SK-N-SH (cell line): ENCODE results near the gene HMGXB3. TPM values are rescaled to one million over a fixed set of nuclear protein-coding genes. Genes with fewer than 3 reads are reported as not detected.

ENCODE experiments used
- CTCF ChIA-PET: fragments of 300-600, 350-600 bp; formaldehyde crosslinking; extraction: SDS; loops from one replicate; lab custom pipeline; 2021; lab: Yijun Ruan, JAX
- POLR2A ChIA-PET: fragments of 350-600 bp; sonication (Branson Sonifier 250); formaldehyde crosslinking; extraction: SDS; loops from one replicate; lab custom pipeline; 2020; ENCODE audit warnings: antibody characterized with exemption, inconsistent platforms; lab: Yijun Ruan, JAX
- DNase-seq: peaks from one replicate; pipeline ENCODE4 v3.0.0; 2012
- H2AFZ ChIP-seq: fragments of 200-600 bp; sonication (generic); 2 replicates; pipeline ENCODE4 v1.8.1; 2016; ENCODE audit warnings: antibody characterized with exemption, mild to moderate bottlenecking, low read depth
- H3F3A ChIP-seq: fragments of 200-600 bp; sonication (generic); replicated peaks from 2 replicates; pipeline ENCODE3; 2016; ENCODE audit warnings: antibody characterized with exemption, mild to moderate bottlenecking; ENCODE audit not compliant: insufficient read depth
- H3K27ac ChIP-seq, 2 experiments: fragments of 200-500 bp in 1 of 2; fragments of 200-600 bp in 1 of 2; sonication (Bioruptor generic) in 1 of 2; sonication (generic), shearing (Covaris generic) in 1 of 2; 2 replicates each; pipeline versions ENCODE4 v1.5.1 to v1.6.1; 2014 to 2016; ENCODE audit warnings: low read depth in 2 of 2, inconsistent platforms in 1 of 2, low read length in 1 of 2, mild to moderate bottlenecking in 1 of 2, mixed read lengths in 1 of 2
- H3K27me3 ChIP-seq: fragments of 200-600 bp; sonication (generic), shearing (Covaris generic); 2 replicates; pipeline ENCODE4 v1.6.1; 2016; ENCODE audit warnings: mixed run types; ENCODE audit not compliant: insufficient read depth
- H3K36me3 ChIP-seq, 2 experiments: fragments of 200-500 bp in 1 of 2; fragments of 200-600 bp in 1 of 2; sonication (Bioruptor generic) in 1 of 2; sonication (generic) in 1 of 2; replicated peaks in 1 of 2; 2 replicates each; pipeline versions ENCODE3 to v1.5.1; 2014 to 2016; ENCODE audit warnings: low read length in 1 of 2, mild to moderate bottlenecking in 1 of 2; ENCODE audit not compliant: insufficient read depth in 2 of 2, control insufficient read depth in 1 of 2
- H3K4me1 ChIP-seq, 2 experiments: fragments of 200-500 bp in 1 of 2; fragments of 200-600 bp in 1 of 2; sonication (Bioruptor generic) in 1 of 2; sonication (generic), shearing (Covaris generic) in 1 of 2; 2 replicates each; pipeline versions ENCODE4 v1.5.1 to v1.6.1; 2014 to 2016; ENCODE audit warnings: low read depth in 1 of 2, low read length in 1 of 2, mixed run types in 1 of 2; ENCODE audit not compliant: insufficient read depth in 2 of 2, control insufficient read depth in 1 of 2
- H3K4me2 ChIP-seq: fragments of 200-600 bp; sonication (generic), shearing (Covaris generic); 2 replicates; pipeline ENCODE4 v1.6.1; 2017; ENCODE audit warnings: mixed run types
- H3K4me3 ChIP-seq, 2 experiments: fragments of 200-500 bp in 1 of 2; fragments of 200-600 bp in 1 of 2; sonication (Bioruptor generic) in 1 of 2; sonication (generic), shearing (Covaris generic) in 1 of 2; 2 replicates each; pipeline versions ENCODE4 v1.5.1 to v1.8.1; 2014 to 2016; ENCODE audit warnings: low read depth in 2 of 2, inconsistent platforms in 1 of 2, low read length in 1 of 2, mild to moderate bottlenecking in 1 of 2, mixed read lengths in 1 of 2, moderate library complexity in 1 of 2
- H3K79me2 ChIP-seq: fragments of 200-600 bp; sonication (generic); 2 replicates; pipeline ENCODE4 v1.8.1; 2017; ENCODE audit warnings: mild to moderate bottlenecking; ENCODE audit not compliant: insufficient read depth
- H3K9ac ChIP-seq: fragments of 200-600 bp; sonication (generic); 2 replicates; pipeline ENCODE4 v1.6.1; 2017; ENCODE audit warnings: mixed run types
- H3K9me2 ChIP-seq: fragments of 200-600 bp; sonication (generic); 2 replicates; pipeline ENCODE4 v1.6.1; 2017; ENCODE audit warnings: mixed run types
- H3K9me3 ChIP-seq: fragments of 200-600 bp; sonication (generic); 2 replicates; pipeline ENCODE4 v1.6.1; 2017; ENCODE audit warnings: mixed run types, mild to moderate bottlenecking, moderate library complexity
- H4K20me1 ChIP-seq: fragments of 200-600 bp; sonication (generic); 2 replicates; pipeline ENCODE4 v1.6.1; 2017; ENCODE audit warnings: mild to moderate bottlenecking, mixed run types; ENCODE audit not compliant: insufficient read depth
- CHD2 ChIP-seq: fragments of 150-350 bp; IDR thresholded peaks from 2 replicates; pipeline ENCODE4 v1.6.1; 2018; ENCODE audit warnings: low read length; ENCODE audit not compliant: partially characterized antibody
- ELF1 ChIP-seq: IDR thresholded peaks from 2 replicates; pipeline ENCODE4 v1.4.0; 2012
- EP300 ChIP-seq, 2 experiments: IDR thresholded peaks; 2 replicates each; pipeline versions ENCODE4 v1.4.0 to v1.6.1; 2012; ENCODE audit warnings: borderline replicate concordance in 1 of 2, low read depth in 1 of 2, low read length in 1 of 2
- FOSL2 ChIP-seq: IDR thresholded peaks from 2 replicates; pipeline ENCODE4 v1.4.0; 2012; ENCODE audit warnings: low read depth, mild to moderate bottlenecking, moderate library complexity, borderline replicate concordance
- FOXJ3 ChIP-seq: sonication (generic); formaldehyde crosslinking; IDR thresholded peaks from 2 replicates; pipeline ENCODE4 v1.5.1; 2020; ENCODE audit warnings: mild to moderate bottlenecking, missing genetic modification reagents
- FOXM1 ChIP-seq: IDR thresholded peaks from 2 replicates; pipeline ENCODE4 v1.4.0; 2012; ENCODE audit warnings: low read depth, mild to moderate bottlenecking
- GATA2 ChIP-seq: sonication (generic); formaldehyde crosslinking; IDR thresholded peaks from 2 replicates; pipeline ENCODE4 v1.5.0; 2020; ENCODE audit warnings: mild to moderate bottlenecking, missing genetic modification reagents
- IRF3 ChIP-seq: fragments of 150-350 bp; IDR thresholded peaks from 2 replicates; pipeline ENCODE4 v1.6.1; 2016; ENCODE audit warnings: mild to moderate bottlenecking, low read depth, low read length
- MAX ChIP-seq: IDR thresholded peaks from 2 replicates; pipeline ENCODE4 v1.4.0; 2012; ENCODE audit warnings: low read depth
- MEF2A ChIP-seq: IDR thresholded peaks from 2 replicates; pipeline ENCODE4 v1.4.0; 2012; ENCODE audit warnings: low read depth, borderline replicate concordance
- MXI1 ChIP-seq: IDR thresholded peaks from 2 replicates; pipeline ENCODE4 v1.6.1; 2012; ENCODE audit warnings: mild to moderate bottlenecking, low read depth, low read length, improper control_type of control experiment
- NFIC ChIP-seq: IDR thresholded peaks from 2 replicates; pipeline ENCODE4 v1.4.0; 2012; ENCODE audit warnings: borderline replicate concordance
- NRF1 ChIP-seq: IDR thresholded peaks from 2 replicates; pipeline ENCODE4 v1.6.1; 2012; ENCODE audit warnings: low read depth, mild to moderate bottlenecking, low read length
- RCOR1 ChIP-seq: fragments of 150-350 bp; IDR thresholded peaks from 2 replicates; pipeline ENCODE4 v1.6.1; 2017; ENCODE audit warnings: antibody characterized with exemption, low read length
- RFX5 ChIP-seq: IDR thresholded peaks from 2 replicates; pipeline ENCODE4 v1.6.1; 2012; ENCODE audit warnings: mild to moderate bottlenecking, improper control_type of control experiment, low read length
- RXRA ChIP-seq: IDR thresholded peaks from 2 replicates; pipeline ENCODE4 v1.4.0; 2012; ENCODE audit warnings: low read depth, mild to moderate bottlenecking, borderline replicate concordance
- SIN3A ChIP-seq: IDR thresholded peaks from 2 replicates; pipeline ENCODE4 v1.6.1; 2012; ENCODE audit warnings: low read depth, mild to moderate bottlenecking, low read length, moderate library complexity, borderline replicate concordance
- SMC3 ChIP-seq: IDR thresholded peaks from 2 replicates; pipeline ENCODE4 v1.6.1; 2012; ENCODE audit warnings: low read depth, low read length, improper control_type of control experiment
- TAF1 ChIP-seq: IDR thresholded peaks from 2 replicates; pipeline ENCODE4 v1.6.1; 2012; ENCODE audit warnings: low read depth, mild to moderate bottlenecking, low read length, moderate library complexity, borderline replicate concordance
- TCF12 ChIP-seq: IDR thresholded peaks from 2 replicates; pipeline ENCODE4 v1.4.0; 2012
- TEAD4 ChIP-seq: IDR thresholded peaks from 2 replicates; pipeline ENCODE4 v1.4.0; 2012; ENCODE audit warnings: mild to moderate bottlenecking, borderline replicate concordance; ENCODE audit not compliant: insufficient read depth
- YY1 ChIP-seq: IDR thresholded peaks from 2 replicates; pipeline ENCODE4 v1.4.0; 2012; ENCODE audit warnings: low read depth, mild to moderate bottlenecking
- WGBS: methylation state at CpG from one replicate; pipeline ENCODE4 v1.1.6; 2017; ENCODE audit warnings: low lambda C conversion rate; 5-methylcytosine and 5-hydroxymethylcytosine counted together
- polyA plus RNA-seq, 3 experiments: library from polyadenylated mRNA; depleted of rRNA; stranded (reverse); fragments of >200 nt; gene quantifications; 2 replicates each; pipeline ENCODE4 v1.2.3, GENCODE V29; 2012
- TF ChIP-seq, protein P1 (sequence below): IDR thresholded peaks from 2 replicates; pipeline ENCODE4; 2012
- TF ChIP-seq, protein P2 (sequence below): IDR thresholded peaks from 2 replicates; pipeline ENCODE4 v1.4.0; 2012; ENCODE audit warnings: low read depth, borderline replicate concordance
- TF ChIP-seq, protein P3 (sequence below): fragments of 150-350 bp; IDR thresholded peaks from 2 replicates; pipeline ENCODE4 v1.6.1; 2017; ENCODE audit warnings: antibody characterized with exemption, low read length, low read depth, borderline replicate concordance

HMGXB3 gene
- polyA plus RNA-seq, 1 of the 3 experiments (the other 2 are of a cell fraction) = 28.8 TPM

- Histone ChIP-seq H2AFZ (no peak overlapping the region), H3K4me1 (peaks cover 2 to 14% of the 10 kb centered on the region in 2 experiments; a peak in 3 of 4 replicates), H3K79me2 (peaks cover 29% of the 10 kb centered on the region; the same call in 1 of the 2 replicates), H4K20me1 (no peaks in the 10 kb centered on the region), H3F3A (peaks cover 34% of the 10 kb centered on the region), H3K4me2 (peak overlapping the region; percentile 30), H3K9me3 (no peaks in the 10 kb centered on the region), H3K27me3 (no peaks in the 10 kb centered on the region), H3K9me2 (no peaks in the 10 kb centered on the region), H3K9ac (0 out of 2 replicates have a peak overlapping the region, but pooled peaks have one; percentile 24), H3K36me3 (peaks cover 84 to 89% of the 10 kb centered on the region in 2 experiments), H3K4me3 (no peak overlapping the region), H3K27ac (peak overlapping the region; percentile 82 to 85)
- CTCF ChIA-PET = interaction anchor here (0.6 to 1.1 kb wide), 3 partner anchors 9 to 46 kb away, joined by 3 read pairs; no protein-coding TSS in a partner anchor
- WGBS = 21% methylated on average over 5 of the region's 9 CpGs
- no peak for DNase-seq
- POLR2A ChIA-PET = no interaction called here
- TF ChIP-seq FOSL2 = peak; percentile 94
- peak; percentile 85; the same call in 1 of the 2 replicates for TF ChIP-seq SIN3A
- peak in 1 of 2 experiments; percentile 82; a peak in 2 of 4 replicates for TF ChIP-seq EP300 (IDR thresholded peaks at IDR 0.05; ENCODE audit: borderline replicate concordance in 1 of 2, low read depth in 1 of 2, low read length in 1 of 2)
- TF ChIP-seq IRF3 = no peak
- TF ChIP-seq RFX5 = no peak
- no peak for TF ChIP-seq FOXJ3 (CRISPR knock-in tag)
- no peak for TF ChIP-seq MEF2A
- peak; percentile 81 for TF ChIP-seq TEAD4
- no peak for TF ChIP-seq GATA2 (CRISPR knock-in tag)
- peak; percentile 36; the same call in 1 of the 2 replicates for TF ChIP-seq NRF1
- peak; percentile 96 for TF ChIP-seq TCF12
- TF ChIP-seq, protein P1, sequence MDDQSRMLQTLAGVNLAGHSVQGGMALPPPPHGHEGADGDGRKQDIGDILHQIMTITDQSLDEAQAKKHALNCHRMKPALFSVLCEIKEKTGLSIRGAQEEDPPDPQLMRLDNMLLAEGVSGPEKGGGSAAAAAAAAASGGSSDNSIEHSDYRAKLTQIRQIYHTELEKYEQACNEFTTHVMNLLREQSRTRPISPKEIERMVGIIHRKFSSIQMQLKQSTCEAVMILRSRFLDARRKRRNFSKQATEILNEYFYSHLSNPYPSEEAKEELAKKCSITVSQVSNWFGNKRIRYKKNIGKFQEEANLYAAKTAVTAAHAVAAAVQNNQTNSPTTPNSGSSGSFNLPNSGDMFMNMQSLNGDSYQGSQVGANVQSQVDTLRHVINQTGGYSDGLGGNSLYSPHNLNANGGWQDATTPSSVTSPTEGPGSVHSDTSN = peak; percentile 92
- TF ChIP-seq ELF1 = no peak
- TF ChIP-seq NFIC = peak; percentile 82
- TF ChIP-seq, protein P2, sequence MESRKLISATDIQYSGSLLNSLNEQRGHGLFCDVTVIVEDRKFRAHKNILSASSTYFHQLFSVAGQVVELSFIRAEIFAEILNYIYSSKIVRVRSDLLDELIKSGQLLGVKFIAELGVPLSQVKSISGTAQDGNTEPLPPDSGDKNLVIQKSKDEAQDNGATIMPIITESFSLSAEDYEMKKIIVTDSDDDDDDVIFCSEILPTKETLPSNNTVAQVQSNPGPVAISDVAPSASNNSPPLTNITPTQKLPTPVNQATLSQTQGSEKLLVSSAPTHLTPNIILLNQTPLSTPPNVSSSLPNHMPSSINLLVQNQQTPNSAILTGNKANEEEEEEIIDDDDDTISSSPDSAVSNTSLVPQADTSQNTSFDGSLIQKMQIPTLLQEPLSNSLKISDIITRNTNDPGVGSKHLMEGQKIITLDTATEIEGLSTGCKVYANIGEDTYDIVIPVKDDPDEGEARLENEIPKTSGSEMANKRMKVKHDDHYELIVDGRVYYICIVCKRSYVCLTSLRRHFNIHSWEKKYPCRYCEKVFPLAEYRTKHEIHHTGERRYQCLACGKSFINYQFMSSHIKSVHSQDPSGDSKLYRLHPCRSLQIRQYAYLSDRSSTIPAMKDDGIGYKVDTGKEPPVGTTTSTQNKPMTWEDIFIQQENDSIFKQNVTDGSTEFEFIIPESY = 0 out of 2 replicates have a peak, but pooled peaks have one; percentile 50
- TF ChIP-seq TAF1 = peak; percentile 45; the same call in 1 of the 2 replicates
- 0 out of 2 replicates have a peak, but pooled peaks have one; percentile 13 for TF ChIP-seq FOXM1
- peak; percentile 66; the same call in 1 of the 2 replicates for TF ChIP-seq RXRA
- TF ChIP-seq, protein P3, sequence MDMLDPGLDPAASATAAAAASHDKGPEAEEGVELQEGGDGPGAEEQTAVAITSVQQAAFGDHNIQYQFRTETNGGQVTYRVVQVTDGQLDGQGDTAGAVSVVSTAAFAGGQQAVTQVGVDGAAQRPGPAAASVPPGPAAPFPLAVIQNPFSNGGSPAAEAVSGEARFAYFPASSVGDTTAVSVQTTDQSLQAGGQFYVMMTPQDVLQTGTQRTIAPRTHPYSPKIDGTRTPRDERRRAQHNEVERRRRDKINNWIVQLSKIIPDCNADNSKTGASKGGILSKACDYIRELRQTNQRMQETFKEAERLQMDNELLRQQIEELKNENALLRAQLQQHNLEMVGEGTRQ = no peak
- TF ChIP-seq MXI1 = no peak
- no peak for TF ChIP-seq YY1
- TF ChIP-seq CHD2 = no peak
- TF ChIP-seq RCOR1 = no peak
- TF ChIP-seq MAX = peak; percentile 87
- TF ChIP-seq SMC3 = 0 out of 2 replicates have a peak, but pooled peaks have one; percentile 14
Observed at GRCh38 chr5:150036513-150036912, 36.0 kb downstream of the HMGXB3 start.
